OCI-LY1 (cell line): Measurements from ENCODE around the gene C1QTNF6.

Source experiments
- EZH2 ChIP-seq: fragments of 200-600 bp; sonication (generic), shearing (Covaris generic); IDR thresholded peaks from 2 replicates; pipeline ENCODE4 v1.8.0; 2017; ENCODE audit warnings: borderline replicate concordance, mixed run types, mild to moderate bottlenecking, antibody characterized with exemption, low read length, moderate library complexity, mixed read lengths
- TF ChIP-seq, protein P1 (sequence below): fragments of 200-600 bp; sonication (generic), shearing (Covaris generic); IDR thresholded peaks from 2 replicates; pipeline ENCODE4 v1.5.1; 2017; ENCODE audit warnings: mild to moderate bottlenecking, antibody characterized with exemption, low read length, moderate library complexity, mixed read lengths

DNA sequence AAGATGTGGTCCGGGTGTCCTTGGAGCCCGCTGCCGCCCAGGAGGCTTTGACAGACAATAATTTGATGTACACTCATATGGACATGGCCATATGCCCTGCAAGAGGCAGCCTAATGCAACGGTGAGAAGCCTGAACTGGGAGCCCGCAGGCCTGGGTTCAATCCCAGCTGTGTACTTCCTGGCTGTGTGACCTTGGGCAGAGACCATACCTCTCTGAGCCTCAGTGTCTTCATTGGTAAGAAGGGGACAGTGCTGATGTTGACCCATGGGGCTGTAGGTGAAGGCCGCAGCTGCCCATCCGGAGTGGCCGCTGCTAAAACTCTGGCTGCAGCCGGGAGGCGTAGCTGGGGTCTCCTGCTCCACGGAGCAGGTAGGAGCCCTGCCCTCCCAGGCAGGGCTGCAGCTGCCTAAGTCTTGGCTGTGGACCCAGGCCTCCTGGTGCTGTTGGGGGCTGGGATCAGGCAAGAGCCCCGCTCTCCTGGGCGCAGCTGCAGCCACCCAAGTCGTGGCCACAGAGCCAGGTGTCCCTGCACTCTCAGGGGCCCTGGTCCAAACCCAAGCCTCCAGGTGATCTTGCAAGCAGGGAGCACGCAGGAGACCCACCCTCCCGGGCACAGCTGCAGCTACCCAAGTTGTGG, 47.2 kb downstream of the C1QTNF6 start:
- TF ChIP-seq EZH2: no peak
- TF ChIP-seq, protein P1, sequence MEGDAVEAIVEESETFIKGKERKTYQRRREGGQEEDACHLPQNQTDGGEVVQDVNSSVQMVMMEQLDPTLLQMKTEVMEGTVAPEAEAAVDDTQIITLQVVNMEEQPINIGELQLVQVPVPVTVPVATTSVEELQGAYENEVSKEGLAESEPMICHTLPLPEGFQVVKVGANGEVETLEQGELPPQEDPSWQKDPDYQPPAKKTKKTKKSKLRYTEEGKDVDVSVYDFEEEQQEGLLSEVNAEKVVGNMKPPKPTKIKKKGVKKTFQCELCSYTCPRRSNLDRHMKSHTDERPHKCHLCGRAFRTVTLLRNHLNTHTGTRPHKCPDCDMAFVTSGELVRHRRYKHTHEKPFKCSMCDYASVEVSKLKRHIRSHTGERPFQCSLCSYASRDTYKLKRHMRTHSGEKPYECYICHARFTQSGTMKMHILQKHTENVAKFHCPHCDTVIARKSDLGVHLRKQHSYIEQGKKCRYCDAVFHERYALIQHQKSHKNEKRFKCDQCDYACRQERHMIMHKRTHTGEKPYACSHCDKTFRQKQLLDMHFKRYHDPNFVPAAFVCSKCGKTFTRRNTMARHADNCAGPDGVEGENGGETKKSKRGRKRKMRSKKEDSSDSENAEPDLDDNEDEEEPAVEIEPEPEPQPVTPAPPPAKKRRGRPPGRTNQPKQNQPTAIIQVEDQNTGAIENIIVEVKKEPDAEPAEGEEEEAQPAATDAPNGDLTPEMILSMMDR: no peak
